Measurements from ENCODE around the gene NPSR1.

The NPSR1 gene

DNA sequence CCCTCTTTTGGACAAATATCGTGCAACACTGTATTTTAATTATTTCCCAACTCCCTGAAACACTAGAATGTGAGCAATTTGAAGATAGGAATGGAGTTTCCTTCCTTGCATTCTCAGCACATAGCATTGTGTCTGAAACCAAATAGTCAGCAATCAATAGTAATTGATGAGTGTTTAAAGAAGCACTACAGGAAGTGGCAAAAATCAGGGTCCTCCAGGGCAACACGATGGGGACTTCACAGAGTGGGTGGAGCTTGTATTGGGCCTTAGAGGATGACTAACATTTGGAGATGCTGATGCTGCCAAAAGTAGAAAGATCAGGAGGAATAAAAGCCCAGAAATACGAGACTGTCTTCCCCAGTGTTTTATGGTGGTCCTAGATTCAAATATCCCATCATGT lies 94.9 kb downstream of the NPSR1 start:
- Histone ChIP-seq H3K4me3 (no peak overlapping the region), H3K9ac (no peak overlapping the region), H3K4me2 (no peak overlapping the region), H3K4me1 (no peaks in the 10 kb centered on the region), H3K36me3 (no peaks in the 10 kb centered on the region), H3K27ac (no peak overlapping the region), H4K20me1 (no peaks in the 10 kb centered on the region), H3K9me3 (no peaks in the 10 kb centered on the region), H3K27me3 (no peaks in the 10 kb centered on the region)
- no peak for TF ChIP-seq Cebpa-rat (IDR thresholded peaks at IDR 0.05)

DNA sequence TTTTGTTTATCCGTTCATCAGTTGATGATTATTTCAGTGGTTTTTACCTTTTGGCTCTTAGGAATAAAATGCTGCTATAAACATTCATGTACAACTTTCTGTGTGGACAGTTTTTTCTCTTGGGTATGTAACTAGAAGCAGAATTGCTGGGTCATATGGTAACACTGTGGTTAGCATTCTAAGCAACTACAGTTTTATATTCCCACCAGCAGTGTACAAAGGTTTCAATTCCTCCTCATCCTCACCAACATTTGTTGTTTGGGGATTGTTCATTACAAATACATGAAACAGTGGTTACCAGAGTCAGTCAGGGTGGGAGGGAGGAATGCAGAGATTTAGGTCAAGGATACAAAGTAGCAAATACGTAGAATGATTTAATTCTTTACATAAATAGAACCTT lies 97.0 kb downstream of the NPSR1 start:
- H4K20me1 ChIP-seq: no peaks in the 10 kb centered on the region
- H3K9me3 ChIP-seq: no peaks in the 10 kb centered on the region
- H3K27me3 ChIP-seq: no peaks in the 10 kb centered on the region
- H3K4me3 ChIP-seq: no peak overlapping the region
- TF ChIP-seq Cebpa-rat (IDR thresholded peaks at IDR 0.05): no peak
- no peak overlapping the region for H3K9ac ChIP-seq
- H3K27ac ChIP-seq: no peak overlapping the region
- H3K36me3 ChIP-seq: no peaks in the 10 kb centered on the region
- no peaks in the 10 kb centered on the region for H3K4me1 ChIP-seq
- H3K4me2 ChIP-seq: no peak overlapping the region

DNA sequence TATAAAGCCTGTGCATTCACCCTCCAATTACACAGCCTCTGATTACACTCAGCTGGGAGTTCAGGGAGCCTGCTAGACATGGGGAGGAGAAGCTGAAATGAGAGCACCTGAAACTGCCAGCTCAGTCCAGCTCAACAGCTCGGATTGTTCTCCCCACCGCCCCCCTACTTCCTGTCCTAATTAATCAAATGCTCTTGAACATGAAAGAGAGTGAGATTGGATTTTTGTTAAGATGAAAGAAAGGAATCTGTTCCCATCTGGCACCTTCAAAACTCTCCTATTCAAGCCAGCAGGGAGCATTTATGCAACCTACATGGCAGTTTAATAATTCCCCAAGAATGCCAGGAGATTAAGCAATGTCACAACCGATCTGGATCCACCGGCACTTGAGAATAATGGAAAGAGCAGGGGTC lies 98.0 kb downstream of the NPSR1 start:
- H3K36me3 ChIP-seq: no peaks in the 10 kb centered on the region
- H3K9me3 ChIP-seq: no peaks in the 10 kb centered on the region
- H4K20me1 ChIP-seq: no peaks in the 10 kb centered on the region
- H3K27me3 ChIP-seq: no peaks in the 10 kb centered on the region
- H3K4me1 ChIP-seq: no peaks in the 10 kb centered on the region
- no peak overlapping the region for H3K4me3 ChIP-seq
- H3K9ac ChIP-seq: no peak overlapping the region
- no peak for TF ChIP-seq Cebpa-rat (IDR thresholded peaks at IDR 0.05)
- H3K4me2 ChIP-seq: no peak overlapping the region
- H3K27ac ChIP-seq: no peak overlapping the region

DNA sequence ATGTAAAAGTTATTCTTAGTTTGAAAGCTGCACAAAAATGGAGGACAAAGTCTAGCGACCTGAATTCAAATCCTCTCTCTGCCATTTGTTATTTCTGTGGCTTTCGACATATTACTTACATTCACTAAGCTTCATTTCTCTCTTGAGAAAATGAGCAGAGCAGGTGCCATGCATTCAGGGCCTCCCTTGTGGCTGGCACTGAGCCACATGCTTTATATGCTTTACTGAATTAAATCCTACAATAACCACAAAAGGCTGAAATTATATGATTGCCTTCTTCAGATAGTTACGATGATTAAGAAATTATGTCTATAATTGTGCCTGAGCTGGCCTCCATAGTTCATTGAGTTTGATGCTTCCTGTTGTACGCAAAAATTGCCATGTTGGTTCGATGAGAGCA lies 98.7 kb downstream of the NPSR1 start:
- H3K9me3 ChIP-seq: no peaks in the 10 kb centered on the region
- H3K4me1 ChIP-seq: no peaks in the 10 kb centered on the region
- H3K27ac ChIP-seq: no peak overlapping the region
- no peak overlapping the region for H3K4me3 ChIP-seq
- H4K20me1 ChIP-seq: no peaks in the 10 kb centered on the region
- no peak for TF ChIP-seq Cebpa-rat (IDR thresholded peaks at IDR 0.05)
- H3K4me2 ChIP-seq: no peak overlapping the region
- no peaks in the 10 kb centered on the region for H3K36me3 ChIP-seq
- H3K27me3 ChIP-seq: no peaks in the 10 kb centered on the region
- H3K9ac ChIP-seq: no peak overlapping the region

DNA sequence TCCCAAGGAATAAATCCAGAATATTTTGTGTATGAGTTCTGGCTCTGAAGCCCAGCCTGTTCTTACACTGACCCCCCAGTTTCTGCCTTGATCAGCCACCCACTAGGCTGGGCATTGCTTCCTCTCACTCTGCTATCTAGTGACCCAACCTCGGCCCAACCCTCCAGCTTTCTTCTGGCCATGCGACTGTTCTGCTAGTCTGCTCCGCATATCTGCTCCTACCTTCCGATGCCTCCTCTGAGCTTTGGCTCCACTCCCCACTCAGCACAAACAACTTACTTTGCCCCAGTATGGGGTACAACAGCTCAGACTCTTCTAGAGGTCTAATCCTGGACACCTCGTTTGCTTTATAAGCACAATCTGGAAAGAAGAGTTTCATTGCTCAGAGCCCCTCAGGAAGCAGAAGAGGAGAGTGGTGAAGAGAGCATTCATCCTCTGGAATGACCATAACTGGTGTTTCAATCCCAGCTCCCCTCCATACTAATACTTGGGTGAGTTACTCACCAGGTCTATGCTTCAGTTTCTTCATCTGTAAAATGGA lies 99.6 kb downstream of the NPSR1 start:
- H3K9me3 ChIP-seq: no peaks in the 10 kb centered on the region
- H3K4me3 ChIP-seq: no peak overlapping the region
- no peak overlapping the region for H3K9ac ChIP-seq
- no peaks in the 10 kb centered on the region for H4K20me1 ChIP-seq
- no peaks in the 10 kb centered on the region for H3K36me3 ChIP-seq
- no peak overlapping the region for H3K27ac ChIP-seq
- no peak for TF ChIP-seq Cebpa-rat (IDR thresholded peaks at IDR 0.05)
- no peaks in the 10 kb centered on the region for H3K4me1 ChIP-seq
- no peaks in the 10 kb centered on the region for H3K27me3 ChIP-seq
- no peak overlapping the region for H3K4me2 ChIP-seq

DNA sequence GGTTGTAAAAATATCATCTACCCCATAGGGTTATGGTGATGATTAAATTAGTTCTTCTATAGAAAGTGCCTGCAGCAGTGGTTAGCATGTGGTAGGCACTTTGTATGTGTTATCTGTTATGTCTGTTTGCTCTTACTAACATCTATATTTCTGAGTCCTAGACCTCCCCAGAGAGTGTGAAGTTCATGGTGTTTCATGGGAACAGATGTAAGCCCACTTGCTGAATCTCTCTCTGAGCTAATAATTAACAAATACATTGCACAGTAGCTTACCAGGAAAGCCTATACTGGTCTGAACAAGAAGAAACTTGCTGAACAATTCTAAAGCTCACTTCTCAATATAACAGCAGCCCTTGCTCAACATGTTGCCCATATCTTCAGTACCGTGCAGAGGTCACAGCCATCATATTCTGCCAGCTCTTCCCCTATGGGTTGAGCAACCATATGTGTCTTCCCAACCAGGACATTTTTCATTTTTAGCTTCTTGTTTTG lies 100.1 kb downstream of the NPSR1 start:
- TF ChIP-seq Cebpa-rat (IDR thresholded peaks at IDR 0.05): no peak
- no peak overlapping the region for H3K4me3 ChIP-seq
- no peaks in the 10 kb centered on the region for H4K20me1 ChIP-seq
- H3K36me3 ChIP-seq: no peaks in the 10 kb centered on the region
- H3K27me3 ChIP-seq: no peaks in the 10 kb centered on the region
- H3K4me1 ChIP-seq: no peaks in the 10 kb centered on the region
- H3K27ac ChIP-seq: no peak overlapping the region
- H3K9ac ChIP-seq: no peak overlapping the region
- no peak overlapping the region for H3K4me2 ChIP-seq
- H3K9me3 ChIP-seq: no peaks in the 10 kb centered on the region

DNA sequence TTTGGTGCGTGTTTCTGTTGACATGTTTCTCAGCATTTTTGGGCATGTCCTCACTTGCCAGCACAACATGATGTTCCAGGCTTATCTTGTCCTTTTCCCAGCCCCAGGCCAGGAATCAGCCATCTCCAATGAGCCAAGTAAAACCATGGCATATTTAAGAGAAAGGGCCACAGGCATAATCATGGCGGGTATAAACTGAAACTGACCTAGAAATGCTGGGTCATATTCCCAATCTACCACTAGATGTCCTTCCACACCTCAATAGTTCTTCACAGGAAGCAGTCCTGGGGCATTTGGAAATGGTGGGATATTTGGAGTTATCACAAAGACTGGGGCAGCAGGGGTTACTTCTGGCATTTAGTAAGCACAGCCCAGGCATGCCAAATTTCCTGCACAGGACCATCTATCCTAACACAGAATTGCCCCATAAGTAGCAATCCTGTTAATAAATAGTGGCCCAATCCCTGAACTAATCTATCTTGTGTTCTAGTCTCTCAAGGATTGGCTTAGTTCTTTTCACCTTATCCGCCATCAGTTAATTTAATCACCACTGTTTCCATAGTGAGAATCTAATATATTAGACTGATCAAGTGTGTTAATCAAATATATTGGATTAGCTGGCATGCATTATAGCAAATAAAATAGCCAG lies 101.6 kb downstream of the NPSR1 start:
- H3K4me2 ChIP-seq: no peak overlapping the region

DNA sequence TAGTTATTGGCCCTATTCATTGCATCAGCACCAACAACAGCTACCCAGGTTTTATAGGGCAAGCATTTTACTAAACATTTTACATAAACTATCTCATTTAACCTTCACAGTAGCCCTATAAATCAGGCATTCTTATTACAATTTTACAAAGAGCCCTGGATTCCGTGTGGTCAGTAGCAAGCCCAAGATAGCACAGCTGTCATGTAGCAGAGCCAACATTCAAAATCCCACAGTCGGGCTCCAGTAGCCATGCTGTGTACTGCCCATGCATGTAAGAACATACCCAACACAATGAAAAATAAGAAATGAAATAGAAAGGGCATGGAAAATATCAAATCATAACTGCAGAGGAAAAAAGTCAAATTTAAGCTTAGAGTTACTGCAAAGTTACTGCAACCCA lies 102.3 kb downstream of the NPSR1 start:
- Histone ChIP-seq H4K20me1 (no peaks in the 10 kb centered on the region), H3K36me3 (no peaks in the 10 kb centered on the region), H3K4me2 (no peak overlapping the region), H3K4me3 (no peak overlapping the region), H3K9me3 (no peaks in the 10 kb centered on the region), H3K27me3 (no peaks in the 10 kb centered on the region), H3K9ac (no peak overlapping the region), H3K27ac (no peak overlapping the region), H3K4me1 (no peaks in the 10 kb centered on the region)
- no peak for TF ChIP-seq Cebpa-rat (IDR thresholded peaks at IDR 0.05)

More for the DNA sequence above, 101.6 kb downstream of the NPSR1 start:
- Histone ChIP-seq H3K4me3 (no peak overlapping the region), H3K9ac (no peak overlapping the region), H3K4me1 (no peaks in the 10 kb centered on the region), H4K20me1 (no peaks in the 10 kb centered on the region), H3K27me3 (no peaks in the 10 kb centered on the region), H3K27ac (no peak overlapping the region), H3K9me3 (no peaks in the 10 kb centered on the region), H3K36me3 (no peaks in the 10 kb centered on the region)
- no peak for TF ChIP-seq Cebpa-rat (IDR thresholded peaks at IDR 0.05)

DNA sequence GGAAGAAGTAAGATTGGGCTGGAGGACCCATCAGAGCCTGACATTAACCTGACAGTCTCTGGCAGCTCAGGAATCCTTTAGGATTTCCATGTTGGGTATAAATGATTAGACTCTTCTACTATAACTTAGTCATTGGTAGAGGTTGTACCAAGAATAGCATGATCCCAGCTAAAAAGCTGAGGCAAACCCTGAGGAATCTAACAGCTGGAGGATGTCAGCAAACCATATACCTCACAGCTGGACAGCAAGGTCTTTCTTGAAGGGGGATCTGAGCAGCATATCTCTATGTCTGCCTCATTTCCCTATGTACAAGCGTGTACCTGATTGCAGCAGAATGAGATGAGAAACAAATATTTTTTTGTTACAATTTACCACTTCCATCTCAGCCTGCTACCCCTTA lies 103.2 kb downstream of the NPSR1 start:
- no peaks in the 10 kb centered on the region for H3K4me1 ChIP-seq
- no peak overlapping the region for H3K9ac ChIP-seq
- H3K27me3 ChIP-seq: no peaks in the 10 kb centered on the region
- no peak overlapping the region for H3K27ac ChIP-seq
- no peaks in the 10 kb centered on the region for H3K36me3 ChIP-seq
- TF ChIP-seq Cebpa-rat (IDR thresholded peaks at IDR 0.05): no peak
- no peaks in the 10 kb centered on the region for H3K9me3 ChIP-seq
- H3K4me3 ChIP-seq: no peak overlapping the region
- no peak overlapping the region for H3K4me2 ChIP-seq
- H4K20me1 ChIP-seq: no peaks in the 10 kb centered on the region

DNA sequence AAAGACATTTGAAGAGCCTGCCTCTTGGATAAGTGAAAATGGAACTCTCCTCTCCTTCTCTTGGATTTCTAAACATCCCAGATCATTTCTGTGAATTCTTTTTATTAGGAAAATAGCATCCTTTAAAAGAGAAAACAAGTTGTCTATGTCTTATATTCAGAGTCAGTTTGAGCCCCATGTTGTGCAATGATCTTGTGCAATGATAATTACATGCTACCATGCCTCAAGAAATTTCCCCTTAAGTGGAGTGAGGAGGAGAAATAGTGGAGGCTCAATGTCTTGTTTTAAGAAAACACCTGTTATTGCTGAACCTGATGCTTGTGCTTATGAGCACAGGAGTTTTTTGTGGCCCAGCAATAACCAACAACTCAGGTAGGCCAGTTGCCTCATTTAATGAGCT lies 103.6 kb downstream of the NPSR1 start:
- Histone ChIP-seq H3K4me2 (no peak overlapping the region), H3K4me1 (no peaks in the 10 kb centered on the region), H4K20me1 (no peaks in the 10 kb centered on the region), H3K27me3 (no peaks in the 10 kb centered on the region), H3K9me3 (no peaks in the 10 kb centered on the region), H3K4me3 (no peak overlapping the region), H3K36me3 (no peaks in the 10 kb centered on the region), H3K9ac (no peak overlapping the region), H3K27ac (no peak overlapping the region)
- TF ChIP-seq Cebpa-rat (IDR thresholded peaks at IDR 0.05): no peak

DNA sequence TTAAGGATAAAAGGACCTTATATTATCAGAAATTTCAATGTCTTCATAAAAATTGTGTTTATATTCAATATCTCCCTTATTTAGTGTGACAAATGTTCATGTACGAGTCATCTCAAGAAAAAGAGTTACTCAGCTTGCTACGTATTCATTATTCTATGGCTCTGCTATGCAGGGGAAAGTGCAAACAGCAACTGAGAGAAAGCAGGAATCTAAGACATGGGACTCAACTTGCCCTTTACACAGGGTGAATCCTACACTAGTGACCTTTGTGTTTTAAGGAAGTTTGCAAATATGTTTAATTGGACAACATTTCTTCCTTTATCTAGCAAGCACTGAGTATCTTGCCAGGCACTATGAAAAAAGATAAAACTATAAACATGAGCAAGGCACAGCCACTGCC lies 104.7 kb downstream of the NPSR1 start:
- Histone ChIP-seq H3K9me3 (no peaks in the 10 kb centered on the region), H4K20me1 (no peaks in the 10 kb centered on the region)

More for the DNA sequence above, 104.7 kb downstream of the NPSR1 start:
- no peaks in the 10 kb centered on the region for H3K27me3 ChIP-seq
- H3K36me3 ChIP-seq: no peaks in the 10 kb centered on the region
- no peak overlapping the region for H3K27ac ChIP-seq
- H3K4me2 ChIP-seq: no peak overlapping the region
- no peak for TF ChIP-seq Cebpa-rat (IDR thresholded peaks at IDR 0.05)
- no peak overlapping the region for H3K4me3 ChIP-seq
- H3K4me1 ChIP-seq: no peaks in the 10 kb centered on the region
- no peak overlapping the region for H3K9ac ChIP-seq
